Vagina (tissue), 2 donors: ENCODE measurements around the gene DUSP5. TPM values are rescaled to one million over a fixed set of nuclear protein-coding genes. Genes with fewer than 3 reads are reported as not detected.

Experiments
- DNase-seq, 2 donors: peaks; one replicate each; pipeline ENCODE4 v3.0.0-alpha.2; 2017; ENCODE audit errors: extremely low spot score in 2 of 2
- H3K27ac ChIP-seq: fragments of 200-600 bp; sonication (generic); one replicate; pipeline ENCODE4 v1.5.1; 2019
- H3K27me3 ChIP-seq: fragments of 200-600 bp; sonication (generic); one replicate; pipeline ENCODE4 v1.5.1; 2019
- H3K36me3 ChIP-seq, 2 donors: fragments of 200-600 bp; sonication (generic); one replicate each; pipeline ENCODE4 v1.5.1; 2017 to 2019
- H3K4me1 ChIP-seq: fragments of 200-600 bp; sonication (generic); one replicate; pipeline ENCODE4 v1.5.1; 2019
- H3K4me3 ChIP-seq, 2 donors: fragments of 200-600 bp; sonication (generic); 1 replicate in 1 of 2; 2 replicates in 1 of 2; pipeline ENCODE4 v1.5.1; 2016 to 2019
- H3K9me3 ChIP-seq: fragments of 200-600 bp; sonication (generic); one replicate; pipeline ENCODE4 v1.5.1; 2019
- POLR2A ChIP-seq, 2 donors: fragments of 450-650 bp; IDR thresholded peaks; one replicate each; pipeline ENCODE4 v1.6.1; 2017; ENCODE audit warnings: antibody characterized with exemption in 2 of 2, mild to moderate bottlenecking in 2 of 2, moderate library complexity in 2 of 2
- POLR2AphosphoS5 ChIP-seq, 2 donors: sonication (generic); formaldehyde crosslinking; IDR thresholded peaks; one replicate each; pipeline ENCODE4 v1.9.0; 2017; ENCODE audit warnings: antibody characterized with exemption in 2 of 2, mild to moderate bottlenecking in 2 of 2, low read depth in 1 of 2; ENCODE audit not compliant: insufficient read depth in 1 of 2
- intact Hi-C: fragments of 100-400 bp; cut with DNase I; formaldehyde crosslinking; loops from one replicate; pipeline ENCODE4 v1.15.1; 2023
- total RNA-seq: library from RNA; depleted of rRNA; stranded (reverse); fragments of >200 nt; gene quantifications from one replicate; pipeline ENCODE4 v1.2.3, GENCODE V29; 2016
- TF ChIP-seq, protein P1 (sequence below), 3 experiments: fragments of 450-650 bp in 2 of 3; fragments of 200-600 bp in 1 of 3; sonication (generic) in 1 of 3; IDR thresholded peaks; one replicate each; pipeline ENCODE4 v1.5.1; 2017 to 2019; ENCODE audit warnings: antibody characterized with exemption in 3 of 3, mild to moderate bottlenecking in 2 of 3, moderate library complexity in 2 of 3

DUSP5 gene
- total RNA-seq, 1 donor from 2014 or later = 75.1 TPM

DNA sequence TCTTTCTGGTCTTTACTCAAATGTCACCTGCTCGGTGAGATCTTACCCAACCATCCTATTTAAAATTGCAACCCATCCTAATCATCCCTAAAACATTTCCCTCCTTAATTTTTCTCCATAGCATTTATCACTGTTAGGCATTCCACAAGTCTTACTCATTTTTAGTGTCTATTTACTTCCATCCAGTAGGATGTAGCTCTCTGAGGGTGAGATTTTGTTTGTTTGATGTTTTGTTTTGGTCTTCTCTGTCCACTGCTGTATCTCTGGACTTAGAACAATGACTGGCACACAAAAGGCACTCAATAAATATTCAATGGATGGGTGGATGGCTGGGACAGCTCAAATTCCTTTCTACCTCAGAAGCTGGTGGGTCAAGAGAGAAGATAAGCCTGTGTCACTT lies 15.8 kb upstream of the DUSP5 start:
- no peaks in the 10 kb centered on the region for H3K9me3 ChIP-seq
- H3K36me3 ChIP-seq = no peaks in the 10 kb centered on the region

DNA sequence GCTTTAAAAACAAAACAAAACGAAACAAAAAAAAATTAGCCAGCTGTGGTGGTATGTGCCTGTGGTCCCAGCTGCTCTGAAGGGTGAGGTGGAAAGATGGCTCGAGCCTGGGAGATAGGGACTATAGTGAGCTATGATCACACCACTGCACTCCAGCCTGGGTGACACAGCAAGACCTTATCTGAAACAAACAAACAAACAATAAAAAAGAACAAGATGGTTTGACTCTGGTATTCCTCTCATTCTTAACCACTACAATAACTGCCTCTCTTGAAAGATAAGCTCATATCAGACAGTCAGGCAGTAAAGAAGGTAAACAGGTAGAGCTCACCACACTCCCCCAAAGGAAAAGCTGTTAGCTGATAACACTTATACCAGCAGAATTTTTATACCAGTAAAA lies 14.1 kb upstream of the DUSP5 start:
- Histone ChIP-seq H3K27me3 (no peaks in the 10 kb centered on the region), H3K4me1 (no peaks in the 10 kb centered on the region), H3K27ac (no peak overlapping the region), H3K4me3 (no peak overlapping the region), H3K36me3 (no peaks in the 10 kb centered on the region), H3K9me3 (no peaks in the 10 kb centered on the region)
- TF ChIP-seq POLR2AphosphoS5 (IDR thresholded peaks at IDR 0.05; ENCODE audit: insufficient read depth in 1 of 2, low read depth in 1 of 2) (no peak), POLR2A (IDR thresholded peaks at IDR 0.05) (no peak)
- TF ChIP-seq, protein P1, sequence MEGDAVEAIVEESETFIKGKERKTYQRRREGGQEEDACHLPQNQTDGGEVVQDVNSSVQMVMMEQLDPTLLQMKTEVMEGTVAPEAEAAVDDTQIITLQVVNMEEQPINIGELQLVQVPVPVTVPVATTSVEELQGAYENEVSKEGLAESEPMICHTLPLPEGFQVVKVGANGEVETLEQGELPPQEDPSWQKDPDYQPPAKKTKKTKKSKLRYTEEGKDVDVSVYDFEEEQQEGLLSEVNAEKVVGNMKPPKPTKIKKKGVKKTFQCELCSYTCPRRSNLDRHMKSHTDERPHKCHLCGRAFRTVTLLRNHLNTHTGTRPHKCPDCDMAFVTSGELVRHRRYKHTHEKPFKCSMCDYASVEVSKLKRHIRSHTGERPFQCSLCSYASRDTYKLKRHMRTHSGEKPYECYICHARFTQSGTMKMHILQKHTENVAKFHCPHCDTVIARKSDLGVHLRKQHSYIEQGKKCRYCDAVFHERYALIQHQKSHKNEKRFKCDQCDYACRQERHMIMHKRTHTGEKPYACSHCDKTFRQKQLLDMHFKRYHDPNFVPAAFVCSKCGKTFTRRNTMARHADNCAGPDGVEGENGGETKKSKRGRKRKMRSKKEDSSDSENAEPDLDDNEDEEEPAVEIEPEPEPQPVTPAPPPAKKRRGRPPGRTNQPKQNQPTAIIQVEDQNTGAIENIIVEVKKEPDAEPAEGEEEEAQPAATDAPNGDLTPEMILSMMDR (IDR thresholded peaks at IDR 0.05) = no peak
- intact Hi-C loops = no loop called here
- DNase-seq = no peak

More for the DNA sequence above, 15.8 kb upstream of the DUSP5 start:
- no peak for DNase-seq
- H3K4me1 ChIP-seq = no peaks in the 10 kb centered on the region
- H3K27me3 ChIP-seq = no peaks in the 10 kb centered on the region
- intact Hi-C loops = no loop called here
- H3K4me3 ChIP-seq = no peak overlapping the region
- H3K27ac ChIP-seq = no peak overlapping the region
- TF ChIP-seq, protein P1 (IDR thresholded peaks at IDR 0.05) = no peak
- TF ChIP-seq POLR2AphosphoS5 (IDR thresholded peaks at IDR 0.05; ENCODE audit: insufficient read depth in 1 of 2, low read depth in 1 of 2) = no peak
- TF ChIP-seq POLR2A (IDR thresholded peaks at IDR 0.05) = no peak

DNA sequence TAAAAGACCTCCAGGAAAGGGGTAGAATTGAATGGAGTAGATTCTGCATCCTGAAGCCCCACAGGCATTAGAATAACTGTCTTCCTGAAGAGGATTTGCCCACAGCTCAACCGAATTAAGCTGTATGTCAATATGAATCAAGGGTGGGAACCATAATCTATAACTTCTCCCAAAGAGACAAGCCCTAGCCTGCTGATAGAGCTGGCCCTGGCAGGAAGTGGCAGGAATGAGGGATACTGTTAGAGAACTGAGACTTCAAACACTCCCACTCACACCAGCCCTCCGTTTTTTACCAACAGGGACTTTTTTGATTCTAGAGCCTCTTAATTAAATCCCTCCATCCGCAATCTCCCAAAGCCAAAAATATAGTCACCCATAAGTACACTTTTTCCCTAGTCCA lies 12.2 kb upstream of the DUSP5 start:
- Histone ChIP-seq H3K36me3 (no peaks in the 10 kb centered on the region), H3K9me3 (no peaks in the 10 kb centered on the region), H3K27me3 (no peaks in the 10 kb centered on the region), H3K4me3 (no peak overlapping the region), H3K4me1 (no peaks in the 10 kb centered on the region), H3K27ac (no peak overlapping the region)
- DNase-seq = no peak
- intact Hi-C loops = no loop called here
- TF ChIP-seq POLR2AphosphoS5 (IDR thresholded peaks at IDR 0.05; ENCODE audit: insufficient read depth in 1 of 2, low read depth in 1 of 2) (no peak), POLR2A (IDR thresholded peaks at IDR 0.05) (no peak)

DNA sequence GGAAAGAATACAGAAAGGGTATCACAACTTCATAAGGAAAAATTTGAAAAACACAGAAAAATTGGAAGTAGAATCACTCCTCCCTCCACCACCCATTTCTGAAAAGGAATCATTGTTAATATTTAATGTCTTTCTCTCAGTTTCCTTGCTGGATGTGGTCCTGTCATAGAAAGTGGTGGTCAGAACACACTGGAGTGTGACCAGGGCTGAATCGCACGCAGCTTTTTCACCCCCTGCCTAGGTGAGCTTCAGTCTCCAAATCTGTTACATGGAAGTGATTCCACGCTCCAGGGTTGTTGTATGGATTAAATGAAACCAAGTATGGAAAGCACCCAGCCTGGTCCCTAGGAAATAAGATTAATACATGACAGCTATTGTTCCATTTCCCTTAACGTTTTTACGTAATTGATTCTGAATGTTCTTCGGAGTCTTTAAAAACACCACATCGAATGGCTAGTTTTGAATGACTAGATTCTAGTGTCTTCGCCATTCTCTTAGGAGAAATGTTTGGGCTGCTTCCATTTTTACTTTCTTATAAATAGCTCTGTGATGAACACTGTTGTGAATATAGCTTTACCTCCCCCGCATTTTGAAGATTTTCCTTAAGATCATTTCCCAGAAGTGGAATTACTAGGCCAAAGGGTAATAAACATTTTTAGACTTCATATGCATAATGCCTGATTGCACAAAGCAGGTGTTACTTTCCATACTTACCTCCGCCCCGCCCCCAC lies 10.9 kb upstream of the DUSP5 start:
- H3K27ac ChIP-seq = no peak overlapping the region
- no peaks in the 10 kb centered on the region for H3K9me3 ChIP-seq
- no peak for TF ChIP-seq POLR2AphosphoS5 (IDR thresholded peaks at IDR 0.05; ENCODE audit: insufficient read depth in 1 of 2, low read depth in 1 of 2)
- H3K36me3 ChIP-seq = no peaks in the 10 kb centered on the region
- intact Hi-C loops = no loop called here
- DNase-seq = no peak
- H3K4me3 ChIP-seq = no peak overlapping the region
- no peaks in the 10 kb centered on the region for H3K4me1 ChIP-seq
- H3K27me3 ChIP-seq = no peaks in the 10 kb centered on the region

DNA sequence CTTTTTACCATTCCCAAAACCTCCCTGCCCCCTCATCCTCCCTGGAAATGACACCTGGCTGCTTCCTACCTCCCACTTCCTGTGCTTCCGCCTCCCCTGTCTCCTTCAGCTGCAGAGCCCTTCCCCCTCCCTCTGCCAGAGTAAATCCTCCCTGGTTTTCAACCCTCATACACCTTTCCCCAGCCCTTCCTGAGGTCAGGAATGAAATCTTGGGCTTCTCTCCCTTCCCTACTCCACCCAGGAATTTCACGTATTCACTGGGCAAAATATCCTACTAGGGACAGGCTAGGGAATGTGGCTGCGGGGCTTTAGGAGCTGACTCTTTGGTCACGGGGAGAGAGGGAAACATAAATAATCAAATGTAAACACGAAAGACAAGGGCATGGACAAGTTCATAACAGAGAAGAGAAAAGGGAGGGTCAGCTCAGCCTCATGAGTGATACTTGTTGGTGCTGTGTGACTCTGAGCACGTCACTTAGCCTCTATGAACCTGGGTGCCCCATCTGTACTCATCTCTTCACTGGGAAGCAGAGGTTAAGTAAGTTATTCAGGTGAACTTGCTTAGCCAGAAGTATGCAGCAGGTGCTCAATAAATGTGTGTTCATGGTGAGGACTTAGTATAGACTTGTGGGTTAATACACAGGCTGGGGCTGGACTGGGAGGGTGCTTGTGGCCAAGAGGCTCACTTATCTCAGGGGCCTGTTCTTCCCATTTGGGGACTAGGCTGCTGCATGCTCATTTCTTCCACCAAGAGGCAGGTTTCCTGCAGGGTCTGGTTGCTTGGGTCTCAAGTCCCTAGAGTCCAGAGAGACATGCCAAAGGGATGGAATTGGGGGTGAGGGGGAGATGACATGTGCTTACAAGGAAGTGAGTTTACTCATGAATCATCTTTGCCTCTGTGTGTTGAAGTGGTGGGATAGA lies 10.0 kb upstream of the DUSP5 start:
- Histone ChIP-seq H3K9me3 (no peaks in the 10 kb centered on the region), H3K27ac (no peak overlapping the region), H3K36me3 (no peaks in the 10 kb centered on the region), H3K4me1 (no peaks in the 10 kb centered on the region), H3K27me3 (no peaks in the 10 kb centered on the region), H3K4me3 (no peak overlapping the region)
- intact Hi-C loops = no loop called here
- TF ChIP-seq, protein P1 (IDR thresholded peaks at IDR 0.05) = no peak
- no peak for TF ChIP-seq POLR2A (IDR thresholded peaks at IDR 0.05)
- no peak for TF ChIP-seq POLR2AphosphoS5 (IDR thresholded peaks at IDR 0.05; ENCODE audit: insufficient read depth in 1 of 2, low read depth in 1 of 2)
- no peak for DNase-seq
